Immature natural killer cell (primary cell): ENCODE data around the gene TRIB2. TPM values are rescaled to one million over a fixed set of nuclear protein-coding genes. Genes with fewer than 3 reads are reported as not detected.
A peak's percentile ranks its signal among the peaks of the same experiment; 100 is the strongest.

Experiments
- DNase-seq, 3 donors: peaks; one replicate each; pipeline ENCODE4 v3.0.0; 2022; ENCODE audit warnings: mixed read lengths in 1 of 3
- H3K27ac Mint-ChIP-seq, 6 donors: one replicate each; pipeline ENCODE4 v1.8.0; 2020; ENCODE audit warnings: mixed read lengths in 6 of 6, mild to moderate bottlenecking in 5 of 6, inconsistent platforms in 4 of 6, moderate library complexity in 3 of 6
- H3K27me3 Mint-ChIP-seq, 3 donors: one replicate each; pipeline ENCODE4 v1.8.0; 2020 to 2021; ENCODE audit warnings: low read depth in 3 of 3, mild to moderate bottlenecking in 3 of 3, mixed read lengths in 3 of 3, moderate library complexity in 3 of 3, inconsistent platforms in 1 of 3
- H3K36me3 Mint-ChIP-seq, 3 donors: one replicate each; pipeline ENCODE4 v1.8.0; 2020; ENCODE audit warnings: mixed read lengths in 3 of 3, inconsistent platforms in 2 of 3, mild to moderate bottlenecking in 2 of 3
- H3K4me1 Mint-ChIP-seq, 2 donors: one replicate each; pipeline ENCODE4 v1.8.0; 2020; ENCODE audit warnings: inconsistent platforms in 2 of 2, mild to moderate bottlenecking in 2 of 2, mixed read lengths in 2 of 2, moderate library complexity in 1 of 2
- H3K4me3 Mint-ChIP-seq, 5 donors: one replicate each; pipeline ENCODE4 v1.8.0; 2020; ENCODE audit warnings: mild to moderate bottlenecking in 5 of 5, mixed read lengths in 5 of 5, inconsistent platforms in 3 of 5, moderate library complexity in 3 of 5
- H3K9me3 Mint-ChIP-seq, 6 donors: one replicate each; pipeline ENCODE4 v1.8.0; 2020; ENCODE audit warnings: mild to moderate bottlenecking in 6 of 6, mixed read lengths in 6 of 6, inconsistent platforms in 4 of 6, moderate library complexity in 3 of 6
- polyA plus RNA-seq, 3 donors: library from polyadenylated mRNA; unstranded; fragments of 300-500 nt; fragmentation: Illumina TruSeq; gene quantifications; one replicate each; pipeline ENCODE4 v1.2.3, GENCODE V29; 2021

TRIB2 gene
- polyA plus RNA-seq, 3 donors from 2014 or later: 40.7 to 82.6 (median 44.5) TPM

DNA sequence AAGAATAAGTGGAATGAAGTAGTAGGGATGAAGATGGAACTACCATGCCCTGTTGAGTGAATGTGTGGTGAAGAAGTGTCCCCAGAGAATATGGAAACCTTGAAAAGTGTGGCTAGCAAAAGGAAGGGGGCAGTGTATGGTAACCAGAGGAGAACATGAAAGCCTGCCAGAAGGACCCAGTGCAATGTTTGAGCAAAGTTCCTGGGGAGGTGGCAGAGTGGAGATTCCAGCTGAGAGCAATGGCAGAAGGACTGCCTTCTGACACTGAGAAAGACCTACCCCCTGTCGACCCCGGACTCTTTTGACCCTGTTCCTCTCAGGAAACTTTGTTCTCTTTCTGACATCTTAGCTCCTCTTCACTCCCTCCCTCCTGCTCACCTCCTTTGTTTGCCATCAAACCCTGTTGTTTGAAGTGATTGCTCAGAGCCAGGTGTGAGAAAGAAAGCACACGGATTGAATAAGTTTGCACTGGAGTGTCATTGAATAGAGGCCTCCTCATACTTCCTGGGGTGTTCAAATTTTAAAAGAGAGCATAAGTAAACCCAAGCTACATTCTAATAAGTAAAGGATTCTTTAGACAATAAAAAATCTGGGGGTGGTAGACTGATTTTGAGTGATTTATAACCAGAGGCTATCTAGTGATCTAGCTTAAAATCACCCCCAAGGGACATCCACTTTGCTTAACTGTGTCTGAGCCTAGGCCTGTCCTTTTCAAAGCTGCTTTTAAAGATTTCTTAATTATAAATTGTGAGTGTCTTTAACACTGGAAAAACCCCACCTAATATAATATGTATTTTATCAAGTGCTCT, 57.1 kb downstream of the TRIB2 start:
- no peak for DNase-seq
- Mint-ChIP-seq H3K9me3 (peaks cover 0 to 6% (median 0%) of the 10 kb centered on the region in 6 donors), H3K27me3 (peaks cover 3 to 8% (median 7%) of the 10 kb centered on the region in 3 donors), H3K4me3 (no peak overlapping the region), H3K27ac (peak overlapping the region in 1 of 6 donors; percentile 44), H3K36me3 (peaks cover 0 to 4% (median 0%) of the 10 kb centered on the region in 3 donors), H3K4me1 (no peaks in the 10 kb centered on the region)

DNA sequence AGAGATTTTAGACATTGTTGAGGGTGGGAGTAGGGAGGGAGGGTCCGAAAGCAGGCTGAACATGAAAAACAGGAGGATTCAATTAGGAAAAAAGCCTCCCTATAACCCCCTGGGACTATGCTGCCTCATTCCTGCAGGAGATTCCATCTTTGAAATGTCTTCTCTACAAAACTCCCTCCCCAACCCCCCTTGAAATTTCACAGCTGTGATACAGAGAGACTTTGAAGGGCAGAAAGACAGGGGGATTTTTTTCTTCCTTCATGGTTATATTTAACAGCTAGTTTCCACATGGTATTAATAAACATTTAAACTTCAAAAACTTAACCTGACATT, 57.6 kb downstream of the TRIB2 start:
- Mint-ChIP-seq H3K4me1 (peaks cover 0 to 3% of the 10 kb centered on the region in 2 donors), H3K27me3 (peaks cover 3 to 8% (median 7%) of the 10 kb centered on the region in 3 donors), H3K27ac (no peak overlapping the region), H3K9me3 (peaks cover 0 to 6% (median 0%) of the 10 kb centered on the region in 6 donors), H3K4me3 (no peak overlapping the region), H3K36me3 (peaks cover 0 to 4% (median 0%) of the 10 kb centered on the region in 3 donors)
- no peak for DNase-seq

DNA sequence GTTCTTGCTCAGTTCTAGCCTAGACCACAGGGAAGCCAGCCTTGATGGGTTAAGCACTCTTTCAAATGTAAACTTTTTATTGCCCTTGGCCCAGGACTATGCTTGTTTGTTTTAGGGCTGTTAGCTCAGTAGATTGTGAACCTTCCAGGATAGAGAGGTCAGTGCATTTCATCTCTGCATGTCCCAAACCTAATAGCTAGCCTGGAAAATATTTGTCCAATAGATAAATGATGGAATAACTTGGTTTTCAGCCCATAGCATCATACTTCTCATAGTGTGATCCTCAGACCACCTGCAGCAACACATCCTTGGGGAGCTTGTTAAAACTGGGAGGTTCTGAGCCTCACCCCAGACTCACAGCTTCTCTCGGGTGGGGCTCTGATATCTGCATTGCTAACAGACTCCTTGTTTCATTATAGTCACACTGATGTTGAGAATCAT, 59.8 kb downstream of the TRIB2 start:
- H3K36me3 Mint-ChIP-seq: peaks cover 0 to 4% (median 0%) of the 10 kb centered on the region in 3 donors
- DNase-seq: no peak
- peaks cover 0 to 3% (median 2%) of the 10 kb centered on the region in 3 donors for H3K27me3 Mint-ChIP-seq
- H3K9me3 Mint-ChIP-seq: peaks cover 0 to 6% (median 0%) of the 10 kb centered on the region in 6 donors
- H3K4me1 Mint-ChIP-seq: peaks cover 7 to 13% of the 10 kb centered on the region in 2 donors
- no peak overlapping the region for H3K27ac Mint-ChIP-seq
- no peak overlapping the region for H3K4me3 Mint-ChIP-seq

DNA sequence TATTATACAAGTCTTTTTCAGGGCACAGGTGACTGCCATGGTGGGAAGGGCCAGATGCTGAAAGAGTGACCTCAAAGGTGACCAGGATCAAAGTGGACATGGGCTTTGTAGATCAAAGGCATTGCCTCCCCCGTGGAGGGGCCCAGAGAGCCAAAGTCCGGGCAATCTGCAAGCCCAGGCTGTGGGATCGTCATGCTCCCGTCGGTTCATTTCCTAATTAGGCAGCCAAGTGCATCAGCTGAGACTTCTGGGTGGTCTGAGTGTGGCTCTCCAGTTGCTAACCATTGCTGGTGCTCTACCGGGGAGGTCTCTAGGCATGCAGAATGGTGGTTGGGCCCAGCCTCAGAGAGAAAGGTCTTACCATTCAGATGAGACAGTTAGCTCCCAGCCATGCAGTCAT, 61.6 kb downstream of the TRIB2 start:
- no peak for DNase-seq
- Mint-ChIP-seq H3K36me3 (peaks cover 0 to 4% (median 0%) of the 10 kb centered on the region in 3 donors), H3K4me3 (no peak overlapping the region), H3K9me3 (peaks cover 0 to 6% (median 0%) of the 10 kb centered on the region in 6 donors), H3K27ac (no peak overlapping the region), H3K27me3 (peaks cover 0 to 4% (median 2%) of the 10 kb centered on the region in 3 donors), H3K4me1 (peaks cover 7 to 13% of the 10 kb centered on the region in 2 donors)

DNA sequence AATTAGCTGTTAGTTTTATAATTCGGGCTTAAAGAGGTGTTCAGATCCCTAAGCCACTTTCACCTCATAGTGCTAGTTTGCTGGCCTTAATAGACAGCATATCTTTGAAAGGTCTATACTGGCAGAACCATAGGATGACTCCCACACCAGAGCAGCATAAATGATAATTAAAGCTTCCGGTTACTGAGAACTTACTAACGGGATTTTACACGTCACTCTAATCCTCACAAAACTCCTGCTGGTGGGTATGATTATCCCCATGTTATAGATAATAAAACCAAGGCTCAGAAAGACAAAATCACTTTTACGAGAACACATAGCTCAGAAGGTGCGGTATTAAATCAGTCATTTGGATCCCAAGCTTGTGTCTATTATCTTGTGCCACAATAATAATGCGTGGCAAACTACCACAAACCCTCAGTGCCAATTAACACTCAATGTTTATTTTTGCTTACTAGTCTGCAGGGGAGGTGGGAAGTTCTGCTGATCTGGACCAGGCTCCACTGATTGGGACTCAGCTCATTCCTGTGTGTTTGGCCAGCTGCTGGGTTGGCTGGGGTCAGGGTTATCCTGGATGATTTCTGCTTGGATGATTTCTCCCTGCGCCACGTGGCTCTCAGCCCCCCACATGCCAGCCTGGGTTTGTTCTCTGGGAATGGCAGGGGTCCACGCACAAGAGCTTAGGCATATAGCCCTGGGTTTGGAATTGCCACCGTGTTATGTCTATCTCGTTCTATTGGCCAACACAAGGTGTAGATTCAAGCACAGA, 62.3 kb downstream of the TRIB2 start:
- peaks cover 0 to 4% (median 0%) of the 10 kb centered on the region in 3 donors for H3K36me3 Mint-ChIP-seq
- H3K27ac Mint-ChIP-seq: no peak overlapping the region
- peaks cover 7 to 13% of the 10 kb centered on the region in 2 donors for H3K4me1 Mint-ChIP-seq
- H3K27me3 Mint-ChIP-seq: peaks cover 0 to 4% (median 2%) of the 10 kb centered on the region in 3 donors
- H3K9me3 Mint-ChIP-seq: peaks cover 0 to 6% (median 0%) of the 10 kb centered on the region in 6 donors
- no peak overlapping the region for H3K4me3 Mint-ChIP-seq
- DNase-seq: no peak

DNA sequence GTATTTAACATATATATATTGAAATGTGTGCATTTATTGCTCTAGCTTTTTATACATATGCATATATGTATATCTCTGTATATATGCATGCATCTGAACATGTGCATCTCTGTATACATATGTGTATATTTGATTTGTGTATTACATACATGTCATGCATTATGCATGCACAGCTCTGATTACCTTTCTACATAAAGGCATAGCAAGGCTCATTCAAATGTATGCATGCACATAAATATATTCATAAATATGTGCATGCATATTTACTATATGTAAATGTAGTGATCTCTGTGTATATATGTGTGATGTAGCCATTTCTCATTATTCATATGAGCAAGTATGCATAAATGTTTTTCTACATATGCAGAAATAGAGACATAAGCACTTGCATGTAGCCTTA, 64.6 kb downstream of the TRIB2 start:
- Mint-ChIP-seq H3K4me3 (no peak overlapping the region), H3K27me3 (peaks cover 0 to 4% (median under 1%) of the 10 kb centered on the region in 3 donors), H3K4me1 (peaks cover 7 to 13% of the 10 kb centered on the region in 2 donors), H3K27ac (no peak overlapping the region), H3K9me3 (no peaks in the 10 kb centered on the region), H3K36me3 (no peaks in the 10 kb centered on the region)
- no peak for DNase-seq

DNA sequence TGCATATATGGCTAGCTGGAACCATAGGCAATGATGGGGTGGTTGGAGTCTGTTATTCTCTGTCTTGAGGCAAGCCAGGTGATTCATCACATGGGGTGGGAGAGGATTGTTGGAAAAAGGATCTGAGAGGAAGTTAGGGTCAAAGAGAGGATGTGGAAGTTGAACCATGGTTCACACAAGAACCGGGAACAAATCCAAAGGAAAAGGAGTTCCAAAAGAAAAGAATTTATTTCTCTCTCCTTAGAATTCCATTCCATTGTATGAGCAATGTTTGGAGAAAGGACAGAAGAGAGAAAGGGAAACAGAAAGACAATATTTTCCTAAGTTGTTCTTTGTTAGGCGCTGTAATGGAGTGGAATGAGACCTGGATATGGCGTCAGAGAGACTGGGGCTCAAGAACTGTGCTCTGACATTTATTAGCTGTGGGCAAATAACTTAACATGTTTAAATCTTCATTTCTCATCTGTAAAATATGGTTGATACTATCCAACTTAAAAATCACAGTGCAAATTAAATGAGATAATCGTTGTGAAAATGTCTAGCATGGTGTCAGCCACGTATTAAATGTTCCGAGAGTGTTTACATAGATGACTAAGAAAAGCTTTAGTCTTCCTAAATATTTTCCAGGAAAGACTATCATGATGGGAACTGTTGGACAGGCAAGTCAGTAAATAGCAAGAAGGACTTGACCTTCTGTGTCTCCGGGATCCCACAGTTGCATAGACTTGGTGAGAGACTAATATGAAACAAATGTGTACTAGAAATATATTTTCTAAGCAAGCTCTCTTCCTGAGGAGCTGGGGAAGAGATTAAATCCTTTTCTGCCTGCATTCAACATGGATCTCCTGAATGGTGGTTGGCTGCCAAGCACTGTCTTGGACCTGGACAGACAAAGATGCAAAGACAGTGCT, 71.4 kb downstream of the TRIB2 start:
- H3K4me3 Mint-ChIP-seq: no peak overlapping the region
- no peak overlapping the region for H3K27ac Mint-ChIP-seq
- H3K27me3 Mint-ChIP-seq: peaks cover 2 to 5% (median 2%) of the 10 kb centered on the region in 3 donors
- H3K9me3 Mint-ChIP-seq: peaks cover 0 to 3% (median under 1%) of the 10 kb centered on the region in 6 donors
- H3K36me3 Mint-ChIP-seq: no peaks in the 10 kb centered on the region
- DNase-seq: no peak
- no peaks in the 10 kb centered on the region for H3K4me1 Mint-ChIP-seq

DNA sequence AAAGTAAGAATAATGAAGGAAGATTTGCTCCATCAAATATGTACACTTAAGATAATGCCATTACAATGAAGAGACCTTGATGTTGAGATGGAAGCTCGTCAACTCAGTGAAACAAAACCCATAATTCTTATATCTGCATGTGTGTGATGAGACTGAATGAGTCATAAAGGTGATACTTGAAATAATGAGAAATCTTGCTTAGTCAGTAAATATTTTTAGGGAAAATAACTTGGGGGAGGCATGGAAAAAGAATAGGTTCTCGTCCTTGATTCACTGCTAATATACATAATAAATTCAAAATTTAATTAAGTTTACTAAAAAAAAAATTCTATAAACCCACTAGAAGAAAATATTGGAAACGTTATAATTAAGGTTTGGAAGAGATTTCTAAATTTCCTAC, 75.2 kb downstream of the TRIB2 start:
- H3K4me3 Mint-ChIP-seq: no peak overlapping the region
- no peaks in the 10 kb centered on the region for H3K36me3 Mint-ChIP-seq
- H3K27ac Mint-ChIP-seq: no peak overlapping the region
- H3K9me3 Mint-ChIP-seq: peaks cover 0 to 3% (median under 1%) of the 10 kb centered on the region in 6 donors
- H3K27me3 Mint-ChIP-seq: peaks cover 0 to 5% (median 2%) of the 10 kb centered on the region in 3 donors
- no peaks in the 10 kb centered on the region for H3K4me1 Mint-ChIP-seq
- DNase-seq: no peak
